Stimulated activated CD4-positive, alpha-beta T cell treated with anti-CD3 and anti-CD28 coated beads, Interleukin-12 subunit alpha, Interleukin-12 subunit beta, amount 100 ng/mL, for 4 hours (primary cell): ENCODE data around the gene RASAL1.
"Not testable (repeated sequence)": the region's sequence is repeated elsewhere in the genome, so short reads cannot be mapped to it uniquely, and the experiment has no call there.

Source experiments
- DNase-seq: peaks from one replicate; pipeline ENCODE4 v3.0.0-alpha.2; 2020

RASAL1 gene

DNA sequence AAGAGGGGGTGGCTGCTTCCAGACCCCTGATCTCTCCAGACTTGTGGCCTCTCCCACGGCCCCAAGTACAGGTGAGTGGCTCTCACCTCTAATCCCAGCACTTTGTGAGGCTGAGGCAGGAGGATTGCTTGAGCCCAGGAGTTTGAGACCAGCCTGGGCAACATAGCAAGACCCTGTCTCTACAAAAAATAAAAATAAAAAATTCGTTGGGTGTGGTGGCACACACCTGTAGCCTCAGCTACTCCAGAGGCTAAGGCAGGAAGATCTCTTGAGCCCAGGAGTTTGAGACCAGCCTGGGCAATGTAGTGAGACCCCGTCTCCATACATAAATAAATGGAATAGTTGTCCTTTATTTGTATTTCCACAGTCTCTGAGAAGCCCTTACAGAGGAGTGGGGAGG is 6.2 kb upstream of the RASAL1 start:
- not testable (repeated sequence) for DNase-seq

DNA sequence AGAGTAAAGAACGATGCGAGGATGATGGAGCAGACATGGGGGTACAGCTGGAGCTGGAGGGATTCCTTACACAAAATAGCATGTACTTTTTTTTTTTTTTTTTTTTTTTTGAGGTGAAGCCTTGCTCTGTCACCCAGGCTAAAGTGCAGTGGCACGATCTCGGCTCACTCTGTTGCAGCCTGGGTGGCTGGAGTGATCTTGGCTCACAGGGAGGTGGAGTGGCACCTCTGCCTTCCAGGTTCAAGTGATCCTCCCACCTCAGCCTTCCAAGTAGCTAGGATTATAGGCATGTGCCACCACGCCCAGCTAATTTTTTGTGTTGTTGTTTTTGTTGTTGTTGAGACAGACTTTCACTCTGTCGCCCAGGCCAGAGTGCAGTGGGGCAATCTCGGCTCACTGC is 5.1 kb upstream of the RASAL1 start:
- no peak for DNase-seq

DNA sequence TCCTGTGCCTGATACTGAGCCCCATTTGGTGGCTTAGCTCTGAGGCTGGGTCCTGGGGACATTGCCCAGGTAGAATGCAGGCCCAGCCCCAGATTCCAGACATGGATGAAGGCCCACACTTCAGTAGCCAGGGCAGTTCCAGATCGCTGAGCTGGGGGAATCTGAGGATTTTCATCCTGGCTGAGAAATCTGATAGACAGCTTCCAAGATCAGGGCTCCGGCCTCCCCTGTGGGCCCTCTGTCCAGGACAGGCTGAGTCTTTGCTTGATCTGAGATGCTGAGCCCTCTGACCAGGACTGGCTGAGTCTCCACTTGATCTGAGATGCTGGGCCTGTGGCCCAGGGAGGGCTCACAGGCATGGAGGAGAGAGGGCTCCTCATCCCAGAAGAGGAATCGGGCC is 3.3 kb upstream of the RASAL1 start:
- DNase-seq, result no peak

DNA sequence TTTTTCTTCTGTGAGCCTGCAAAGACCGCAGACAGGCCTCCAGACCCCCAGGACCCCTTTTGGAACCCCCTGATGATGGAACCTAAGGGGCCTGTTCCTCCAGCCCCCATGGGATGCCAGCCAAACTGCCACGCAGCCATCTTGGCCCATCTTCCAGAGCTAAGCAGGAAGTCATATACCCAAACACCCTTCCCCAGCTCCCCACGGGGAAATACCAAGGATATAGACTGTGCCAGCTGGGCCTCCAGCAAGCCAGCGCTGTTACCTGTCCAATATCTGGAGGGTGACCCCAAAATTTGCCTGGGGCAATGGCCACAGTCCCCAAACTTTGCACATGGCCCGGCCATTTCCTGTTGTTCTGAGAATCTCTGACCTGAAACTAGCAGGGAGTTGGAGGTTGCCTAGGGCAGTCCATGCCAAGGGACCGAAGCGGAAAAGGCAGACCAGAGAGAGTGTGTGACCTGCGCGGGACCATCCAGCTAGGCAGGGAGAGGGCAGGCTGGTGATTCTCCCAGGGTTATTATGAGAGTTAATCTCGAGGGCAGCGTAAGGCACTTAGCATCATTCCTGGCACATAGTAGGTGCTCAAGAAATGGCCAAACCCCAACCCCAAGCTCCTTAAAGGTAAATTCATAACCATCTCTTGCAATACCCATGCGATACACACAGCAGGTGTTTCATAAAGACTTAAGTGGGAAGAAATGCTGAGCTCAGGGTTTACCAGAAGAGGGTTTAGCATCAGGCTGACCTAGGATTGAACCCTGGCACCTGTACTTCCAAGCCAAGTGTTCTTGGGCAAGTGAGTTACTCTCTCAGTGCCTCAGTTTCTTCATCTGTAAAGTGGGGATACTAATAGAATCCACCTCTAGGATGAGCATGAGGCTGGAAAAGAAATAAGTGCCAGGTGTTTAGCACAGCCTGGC is 2.6 kb upstream of the RASAL1 start:
- DNase-seq, result no peak

DNA sequence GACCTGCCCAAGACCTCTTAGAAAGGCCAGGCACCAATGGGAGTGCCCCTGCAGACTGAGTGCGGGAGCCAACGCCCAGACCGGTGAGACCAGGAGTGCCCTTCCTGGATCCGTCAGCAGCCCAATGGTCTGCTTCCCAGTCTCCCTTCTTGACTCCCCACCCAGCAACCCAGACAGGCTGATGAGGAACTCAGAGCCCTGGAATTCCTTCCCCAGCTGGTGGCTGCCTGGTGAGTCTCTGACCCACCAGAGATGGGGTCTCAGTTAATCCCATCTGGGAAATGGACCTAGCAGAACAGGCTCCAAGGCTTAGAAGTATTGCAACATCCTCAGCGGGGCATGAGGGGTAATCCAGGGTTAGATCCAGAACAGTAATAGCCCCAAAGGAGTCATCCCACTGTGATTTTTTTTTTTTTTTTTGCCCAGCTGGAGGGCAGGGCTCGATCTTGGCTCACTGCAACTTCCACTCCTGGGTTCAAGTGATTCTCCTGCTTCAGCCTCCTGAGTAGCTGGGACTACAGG is 1.5 kb upstream of the RASAL1 start:
- DNase-seq, result no peak

DNA sequence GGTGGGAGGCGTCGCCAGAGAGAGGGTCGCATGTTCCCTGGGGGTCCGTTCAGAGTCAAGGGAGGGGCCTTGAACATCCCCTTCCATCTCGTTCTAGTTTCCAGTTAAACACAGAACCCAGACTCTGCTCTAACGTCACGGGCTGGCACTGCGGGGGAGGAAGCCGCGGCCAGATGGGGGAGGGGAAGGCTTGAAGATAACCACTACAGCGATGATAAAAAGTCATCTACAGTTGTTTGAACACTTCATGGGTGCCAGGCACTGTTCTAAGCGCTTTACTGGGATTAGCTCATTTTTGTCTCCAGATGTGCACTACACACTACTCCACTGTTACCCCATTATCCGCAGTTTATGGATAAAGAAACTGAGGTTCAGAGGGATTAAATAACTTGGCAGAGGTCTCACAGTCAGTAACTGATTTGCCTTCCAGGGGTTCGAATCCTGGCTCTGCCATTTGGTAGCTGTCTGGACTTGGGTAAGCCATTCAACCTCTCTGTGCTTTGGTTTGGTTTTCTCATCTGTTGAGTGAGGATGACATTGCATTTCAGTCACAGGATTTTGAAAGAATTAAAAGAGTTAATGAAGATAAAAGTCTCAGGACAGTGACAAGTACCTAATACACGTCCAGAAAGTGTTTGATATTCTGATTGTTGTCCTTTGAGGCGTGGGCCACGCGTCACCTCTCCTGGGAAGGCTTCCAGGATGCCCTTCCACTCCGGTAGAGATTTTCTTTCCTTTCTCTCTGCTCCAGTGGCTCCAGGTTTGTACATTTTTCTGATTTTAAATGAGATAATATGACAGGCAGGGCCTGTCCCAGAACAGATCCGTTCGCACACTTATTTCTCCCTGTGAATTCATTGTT is 798 bp upstream of the RASAL1 start:
- peak; percentile 51 for DNase-seq

DNA sequence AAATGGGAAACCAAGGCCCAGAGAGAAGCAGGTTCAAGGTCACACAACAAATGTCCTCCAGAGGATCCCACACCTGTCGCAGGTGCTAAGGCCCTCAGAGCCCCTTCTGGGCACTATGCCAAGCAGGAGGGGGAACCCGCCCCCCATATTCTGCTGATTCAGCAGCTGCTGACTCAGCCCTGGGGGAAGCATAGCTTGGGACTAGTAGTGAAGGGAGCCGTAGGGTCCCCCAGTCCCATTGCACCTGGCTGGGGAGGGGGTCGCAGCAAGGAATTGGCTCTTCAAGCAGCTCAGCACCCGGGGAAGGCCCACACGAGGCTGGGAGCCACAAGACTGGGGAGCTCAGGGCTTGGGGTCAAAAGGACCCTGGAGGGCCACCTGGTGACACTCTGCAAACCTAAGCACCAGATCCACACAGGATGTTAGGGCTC is 1.0 kb downstream of the RASAL1 start:
- DNase-seq, result no peak

DNA sequence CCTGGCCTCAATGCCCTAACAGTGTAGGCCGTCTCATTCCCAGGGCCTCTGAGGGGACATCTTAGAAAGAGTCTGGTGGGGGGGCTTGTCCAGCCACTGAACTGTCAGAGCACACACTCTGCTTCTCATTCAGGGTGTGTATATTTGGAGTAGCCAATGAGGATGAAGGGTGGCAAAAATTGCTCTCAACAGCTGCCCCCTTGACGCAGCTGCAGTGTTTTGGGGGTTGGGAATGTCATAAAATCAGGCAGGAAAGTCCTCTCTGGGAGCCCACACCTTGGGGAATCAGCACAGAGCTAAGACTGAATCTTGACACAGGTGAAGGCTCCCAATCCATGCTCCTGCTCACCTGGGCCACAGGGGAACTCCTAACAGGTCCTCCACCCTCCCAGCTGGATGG is 1.5 kb downstream of the RASAL1 start:
- DNase-seq, result no peak

DNA sequence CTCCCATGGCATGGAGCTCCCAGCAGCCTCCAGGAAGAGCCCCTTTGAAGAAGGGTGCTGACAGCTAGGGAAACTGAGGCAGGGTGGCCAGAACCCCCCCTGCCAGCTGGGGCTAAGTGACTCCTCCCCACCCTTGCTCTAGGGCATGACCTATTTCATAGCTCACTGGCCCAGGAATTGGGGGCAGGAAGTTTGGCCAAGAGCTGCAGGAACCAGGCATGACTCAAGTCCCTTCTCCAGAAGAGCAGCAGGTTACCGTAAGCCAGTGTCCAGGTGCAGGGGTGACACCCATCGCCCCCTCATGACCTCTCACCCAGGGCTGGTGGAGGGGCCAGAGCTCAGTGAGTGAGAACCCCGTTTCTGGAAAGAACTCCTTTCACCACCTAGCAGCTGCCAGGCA is 1.9 kb downstream of the RASAL1 start:
- no peak for DNase-seq

DNA sequence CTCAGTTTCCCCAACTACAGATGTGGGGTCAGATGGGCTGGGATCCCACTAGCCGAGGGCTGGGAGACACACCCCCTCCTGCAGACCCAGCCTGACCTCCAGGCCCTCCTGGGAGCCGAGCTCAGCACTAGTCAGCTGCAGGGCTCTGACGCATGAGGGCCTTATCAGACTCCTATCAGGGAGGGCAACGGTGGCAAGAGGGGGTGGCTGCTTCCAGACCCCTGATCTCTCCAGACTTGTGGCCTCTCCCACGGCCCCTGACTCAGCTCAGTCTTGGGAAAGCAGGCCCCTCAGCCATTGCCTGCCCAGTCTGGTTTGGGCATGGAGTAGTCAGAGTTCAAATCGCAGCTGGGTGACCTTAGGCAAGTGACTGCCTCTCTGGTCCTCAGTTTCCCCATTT is 2.5 kb downstream of the RASAL1 start:
- DNase-seq, result no peak

DNA sequence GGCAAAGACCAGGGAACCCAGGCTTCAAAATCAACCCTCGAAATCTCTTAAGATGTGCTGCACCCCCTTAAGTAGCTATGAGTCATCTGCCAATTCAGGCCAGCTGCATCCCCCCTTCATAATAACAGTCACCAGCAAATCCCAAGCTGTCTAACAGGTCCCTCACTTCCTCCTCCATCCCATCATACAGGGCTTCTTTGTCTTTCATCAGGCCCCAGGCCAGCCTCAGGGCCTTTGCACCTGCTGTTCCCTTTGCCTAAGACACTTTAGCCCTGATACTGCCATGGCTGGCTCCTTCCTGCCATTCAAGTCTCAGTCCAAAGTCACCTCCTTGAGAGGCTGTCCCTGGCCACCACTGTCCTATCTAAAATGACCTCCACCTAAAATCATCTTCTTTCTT is 4.0 kb downstream of the RASAL1 start:
- DNase-seq, result no peak

DNA sequence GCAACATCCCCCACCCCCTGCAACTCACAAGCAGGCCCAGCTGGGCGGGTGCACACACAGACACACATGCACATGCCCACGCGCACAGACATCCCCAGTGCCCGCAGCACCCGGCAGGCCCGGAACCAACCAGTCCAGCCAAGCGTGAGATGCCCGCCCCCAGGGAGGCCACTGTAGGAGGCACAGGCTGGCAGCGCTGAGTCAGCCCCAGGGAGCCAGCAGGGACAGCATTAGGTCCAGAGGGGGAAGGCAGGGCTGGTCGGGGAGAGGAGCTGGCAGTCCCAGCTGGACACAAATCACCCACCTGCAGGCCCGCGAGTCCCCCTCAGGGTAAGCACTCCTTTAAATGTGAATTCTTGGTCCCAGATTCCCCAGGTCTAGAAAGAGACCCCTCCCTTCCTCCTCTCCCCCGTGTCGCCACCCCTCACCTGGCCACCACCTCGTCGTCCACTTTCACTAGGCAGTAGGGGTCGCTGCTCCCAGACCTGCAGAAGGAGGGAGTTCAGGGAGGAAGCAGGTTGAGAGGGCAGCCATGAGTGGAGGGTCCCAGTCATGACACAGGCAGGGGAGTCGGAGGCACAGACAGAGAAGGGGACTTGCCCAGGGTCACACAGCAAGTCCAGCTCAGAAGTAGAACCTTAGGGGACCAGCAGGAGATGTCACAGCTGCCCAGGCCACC is 5.0 kb downstream of the RASAL1 start:
- no peak for DNase-seq

DNA sequence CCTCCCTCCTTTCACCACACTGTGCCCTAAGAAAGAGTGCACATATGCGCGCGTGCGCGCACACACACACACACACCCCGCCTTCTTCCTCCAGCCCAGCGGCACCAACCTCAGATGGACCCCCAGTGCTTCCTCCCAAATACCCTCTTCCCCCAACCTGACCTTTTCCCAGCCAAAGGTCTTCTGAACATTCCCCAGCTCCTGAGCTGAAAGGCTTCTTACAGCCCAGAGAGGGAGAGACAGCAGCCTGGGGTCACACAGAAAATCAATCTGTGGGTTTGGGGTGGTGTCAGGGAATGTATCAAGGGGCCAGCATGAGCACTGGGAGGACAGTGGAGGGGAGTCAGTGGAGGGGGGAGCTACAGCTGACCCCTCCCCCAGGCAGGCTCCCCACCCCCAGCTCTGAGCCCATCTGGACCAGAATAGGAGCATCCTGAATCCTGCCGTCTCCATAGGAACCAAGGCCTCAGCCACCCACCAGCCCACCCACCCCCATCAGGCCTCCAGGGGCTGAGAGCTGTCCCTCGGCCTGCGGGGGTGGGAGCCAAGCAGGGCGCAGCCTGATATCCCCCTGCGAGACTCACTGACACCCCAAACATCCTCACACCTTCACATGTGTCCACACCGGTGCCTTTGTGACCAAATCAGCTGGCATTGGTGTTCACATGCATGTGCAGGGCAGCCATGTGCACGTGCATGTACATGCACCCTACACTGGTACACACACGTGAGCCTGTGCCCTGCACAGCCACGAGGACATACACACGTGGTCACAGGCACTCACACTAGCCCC is 5.7 kb downstream of the RASAL1 start:
- DNase-seq, result no peak

DNA sequence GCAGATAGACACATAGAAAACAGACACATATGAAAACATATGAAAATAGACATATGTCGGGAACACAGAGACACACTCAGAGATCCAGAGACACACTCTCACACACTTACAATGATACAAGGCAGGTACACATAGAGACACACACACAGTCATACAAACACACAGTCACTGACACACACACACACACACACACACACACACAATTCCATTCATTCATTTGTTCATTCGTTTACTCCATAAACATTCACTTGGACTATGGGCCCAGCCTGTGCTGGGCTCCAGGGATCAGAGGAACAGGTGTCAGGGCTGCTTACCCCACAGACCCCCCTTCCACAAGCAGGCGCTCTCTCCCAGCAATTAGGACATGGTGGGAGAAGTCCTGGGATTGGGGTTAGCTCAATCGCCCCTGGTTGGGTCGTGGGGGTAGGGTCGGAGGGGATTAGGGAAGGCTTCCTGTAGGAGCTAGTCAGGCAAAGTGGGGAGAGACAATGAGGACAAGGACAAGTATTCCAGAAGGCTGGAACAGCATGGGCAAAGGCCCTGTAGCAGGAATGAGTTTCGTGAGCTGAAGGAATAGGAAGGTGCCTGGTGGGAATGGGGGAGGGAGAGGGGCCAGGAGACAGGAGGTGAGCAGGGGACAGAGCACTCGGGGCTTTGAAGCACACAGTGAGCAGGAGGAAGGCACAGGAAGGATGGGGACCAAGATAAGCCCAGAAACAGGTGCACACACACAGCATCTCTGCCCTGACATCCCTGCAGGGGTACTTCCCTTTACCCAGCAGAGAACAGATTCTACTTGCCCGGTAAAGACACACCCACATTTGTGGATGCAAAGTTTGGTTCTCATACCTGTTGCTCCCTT is 6.5 kb downstream of the RASAL1 start:
- DNase-seq, result no peak

DNA sequence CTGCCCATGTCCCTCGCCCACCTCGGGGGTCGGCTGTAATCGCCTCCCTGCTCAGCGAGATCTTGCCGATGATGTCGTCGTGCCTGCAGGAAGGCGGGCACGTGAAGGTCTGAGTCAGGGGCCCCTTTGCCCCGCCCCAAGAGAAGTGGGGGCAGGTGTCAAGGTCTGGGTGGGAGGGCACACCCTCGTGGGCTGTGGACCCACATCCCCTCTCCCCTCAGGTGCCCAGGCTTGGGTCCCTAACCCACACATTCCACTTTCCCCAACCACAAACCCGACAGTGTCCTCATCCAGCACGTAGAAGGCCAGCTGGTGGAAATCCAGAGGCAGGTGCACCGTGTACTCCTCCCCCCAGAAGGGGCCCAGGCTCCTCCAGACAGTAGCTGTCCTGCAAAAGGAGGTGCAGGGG is 7.8 kb downstream of the RASAL1 start:
- DNase-seq, result no peak

DNA sequence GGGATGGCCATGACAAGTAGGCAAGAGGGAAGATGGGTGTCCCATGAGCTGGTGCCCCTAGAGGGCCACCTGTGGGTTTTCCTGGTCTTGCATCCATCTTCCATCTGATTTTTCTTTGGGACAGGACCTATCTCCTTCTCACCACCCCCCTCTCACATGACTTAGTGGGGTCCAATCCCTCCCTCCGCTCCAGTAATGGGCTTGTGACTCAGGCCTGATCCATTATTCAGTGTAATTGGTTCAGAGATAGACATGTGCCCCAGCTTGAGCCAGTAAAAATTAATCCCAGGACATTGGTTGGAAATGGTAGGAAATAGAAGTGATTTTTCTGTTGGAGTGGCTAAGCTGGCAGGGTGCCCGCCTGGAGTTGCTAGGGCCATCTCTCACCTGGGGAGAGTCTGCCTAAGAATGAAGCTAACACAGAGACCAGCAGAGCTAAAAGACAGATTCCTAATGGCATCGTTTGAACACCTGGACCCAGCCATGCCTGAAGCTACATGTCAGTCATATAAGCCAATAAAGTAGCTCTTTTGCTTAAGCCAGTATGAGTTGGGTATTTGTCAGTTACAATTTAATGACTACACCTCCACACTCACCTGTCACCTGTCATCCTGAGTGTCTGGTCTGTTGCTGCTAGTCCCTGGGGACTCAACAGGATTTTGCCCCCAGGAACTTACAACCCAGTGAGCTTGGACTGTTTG is 14.7 kb downstream of the RASAL1 start:
- DNase-seq, result no peak

DNA sequence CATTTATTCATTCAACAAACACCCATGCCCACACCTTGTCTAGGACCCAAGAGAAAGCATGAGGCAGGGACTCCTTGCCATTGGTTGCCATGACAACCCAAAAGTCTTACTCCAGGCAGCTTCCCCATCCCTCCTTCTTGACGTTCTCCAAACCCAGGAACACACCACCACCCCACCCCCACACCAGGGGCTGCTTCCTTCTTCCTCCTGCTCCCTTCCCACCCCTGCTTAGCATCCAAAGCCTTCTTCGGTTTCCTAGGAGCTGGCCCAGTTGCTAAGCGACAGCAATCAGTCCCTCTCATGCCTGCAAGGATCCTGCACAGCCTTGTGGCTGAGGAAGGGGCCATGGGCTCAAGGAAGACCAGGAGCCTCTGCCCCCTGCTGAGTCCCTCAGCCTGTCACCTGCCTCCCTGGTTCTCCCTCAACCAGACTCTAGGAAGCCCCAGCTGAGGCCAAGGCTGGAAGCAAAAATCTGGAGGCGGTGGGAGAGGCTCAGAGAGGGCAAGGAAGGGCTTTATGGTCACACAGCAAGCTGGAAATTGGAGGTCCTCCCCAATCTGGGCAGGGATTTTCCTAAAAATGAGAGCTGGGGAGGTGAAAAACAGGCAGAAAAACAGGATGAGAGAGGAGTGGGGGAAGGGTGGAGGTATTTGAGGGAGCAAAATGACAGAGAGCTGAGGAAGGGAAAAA is 15.4 kb downstream of the RASAL1 start:
- no peak for DNase-seq

DNA sequence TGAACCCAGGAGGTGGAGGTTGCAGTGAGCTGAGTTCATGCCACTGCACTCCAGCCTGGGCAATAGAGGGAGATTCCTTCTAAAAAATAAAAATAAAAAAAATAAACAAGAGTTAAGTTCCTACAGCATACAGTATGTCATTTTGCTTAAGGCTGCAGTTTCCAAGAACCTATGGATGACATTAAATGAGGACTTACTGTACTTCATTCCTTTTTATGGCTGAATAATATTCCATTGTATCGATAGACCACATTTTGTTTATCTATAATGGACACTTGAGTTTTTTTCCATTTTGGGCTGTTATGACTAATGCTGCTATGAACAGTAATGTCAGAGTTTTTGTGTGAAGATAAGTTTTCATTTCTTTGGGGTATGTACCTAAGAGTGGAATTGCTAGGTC is 17.4 kb downstream of the RASAL1 start:
- no peak for DNase-seq

DNA sequence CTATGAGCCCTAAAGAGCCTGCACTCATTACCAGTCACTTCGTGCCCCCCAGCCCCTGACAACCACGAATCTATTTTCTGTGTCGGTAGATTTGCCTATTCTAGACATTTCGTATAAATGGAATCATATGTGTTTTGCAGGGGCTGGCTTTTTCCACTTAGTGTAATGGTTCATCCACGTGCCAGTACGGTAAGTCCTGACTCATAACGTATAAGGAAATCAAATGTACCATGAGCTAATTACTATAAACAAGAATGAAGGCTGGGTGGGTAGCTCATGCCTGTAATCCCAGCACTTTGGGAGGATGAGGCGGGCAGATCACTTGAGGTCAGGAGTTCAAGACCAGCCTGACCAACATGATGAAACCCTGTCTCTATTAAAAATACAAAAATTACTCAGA is 17.9 kb downstream of the RASAL1 start:
- DNase-seq, result not testable (repeated sequence)

DNA sequence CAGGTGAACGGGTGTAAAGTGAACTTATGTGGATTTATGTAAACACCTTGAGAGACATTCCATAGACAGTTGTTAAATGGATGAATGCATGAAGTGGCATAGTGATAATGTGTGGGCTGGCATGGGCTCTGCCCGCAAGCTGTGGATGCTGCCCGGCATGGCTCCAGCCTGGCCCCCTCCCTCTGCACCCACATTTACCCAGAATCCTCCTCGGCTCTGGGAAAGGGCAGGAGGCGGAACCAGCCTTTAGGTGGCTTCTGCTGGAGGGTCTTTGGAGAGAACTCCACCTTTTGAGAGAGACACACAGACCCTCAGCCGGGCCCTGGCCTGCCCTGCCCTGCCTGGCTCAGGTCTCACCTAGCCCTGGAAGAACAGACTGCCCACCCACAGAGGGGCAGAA is 18.7 kb downstream of the RASAL1 start:
- no peak for DNase-seq
